Loucy (cell line): ENCODE data around the gene CRHR1.

Experiments used
- H2AFZ ChIP-seq: fragments of 200-600 bp; sonication (generic); 2 replicates; pipeline ENCODE4 v1.6.0; 2016; ENCODE audit warnings: antibody characterized with exemption, mild to moderate bottlenecking, low read length, moderate library complexity
- H3F3A ChIP-seq: fragments of 200-600 bp; 2 replicates; pipeline ENCODE4 v1.6.0; 2016; ENCODE audit warnings: antibody characterized with exemption, low read depth, mild to moderate bottlenecking
- H3K27me3 ChIP-seq: fragments of 200-600 bp; sonication (generic); 2 replicates; pipeline ENCODE4 v1.6.1; 2014; ENCODE audit warnings: low read length, mild to moderate bottlenecking; ENCODE audit not compliant: insufficient read depth, poor library complexity, severe bottlenecking
- H3K36me3 ChIP-seq: fragments of 200-600 bp; sonication (generic); 2 replicates; pipeline ENCODE4 v1.6.1; 2016; ENCODE audit warnings: low read length; ENCODE audit not compliant: insufficient read depth
- H3K4me1 ChIP-seq: fragments of 200-600 bp; sonication (generic); 2 replicates; pipeline ENCODE4 v1.5.1; 2014; ENCODE audit warnings: low read length, mild to moderate bottlenecking; ENCODE audit not compliant: insufficient read depth, poor library complexity, severe bottlenecking
- H3K4me2 ChIP-seq: fragments of 200-600 bp; sonication (generic); 2 replicates; pipeline ENCODE4 v1.6.0; 2014; ENCODE audit warnings: antibody characterized with exemption, low read length, low read depth, mild to moderate bottlenecking; ENCODE audit not compliant: poor library complexity, severe bottlenecking
- H3K4me3 ChIP-seq: fragments of 200-600 bp; sonication (generic); 2 replicates; pipeline ENCODE4 v1.5.1; 2014; ENCODE audit warnings: low read length, mild to moderate bottlenecking, mixed read lengths; ENCODE audit not compliant: poor library complexity, severe bottlenecking
- H3K79me2 ChIP-seq: fragments of 200-600 bp; sonication (generic); 2 replicates; pipeline ENCODE4 v1.6.1; 2014; ENCODE audit warnings: low read length; ENCODE audit not compliant: insufficient read depth
- H3K9ac ChIP-seq: fragments of 200-600 bp; sonication (generic); 2 replicates; pipeline ENCODE4 v1.6.0; 2014; ENCODE audit warnings: mild to moderate bottlenecking, low read depth, low read length, moderate library complexity; ENCODE audit not compliant: poor library complexity, severe bottlenecking
- H3K9me2 ChIP-seq: fragments of 200-600 bp; sonication (generic); replicated peaks from 2 replicates; pipeline ENCODE4 v1.6.1; 2016; ENCODE audit warnings: low read depth, low read length, mixed read lengths
- H3K9me3 ChIP-seq: fragments of 200-600 bp; sonication (generic); 2 replicates; pipeline ENCODE4 v1.6.1; 2014; ENCODE audit warnings: mild to moderate bottlenecking, antibody characterized with exemption, low read length, low read depth; ENCODE audit not compliant: insufficient read depth
- H4K20me1 ChIP-seq: fragments of 200-600 bp; sonication (generic); 2 replicates; pipeline ENCODE4 v1.6.0; 2014; ENCODE audit warnings: antibody characterized with exemption, low read length, mild to moderate bottlenecking; ENCODE audit not compliant: insufficient read depth, poor library complexity, severe bottlenecking
- CTCF ChIP-seq: fragments of 200-600 bp; sonication (generic); conservative IDR thresholded peaks from 2 replicates; pipeline ENCODE4 v1.5.1; 2014; ENCODE audit warnings: mild to moderate bottlenecking, antibody characterized with exemption, low read length
- EZH2phosphoT487 ChIP-seq: fragments of 200-600 bp; IDR thresholded peaks from 2 replicates; pipeline ENCODE4 v1.6.1; 2018; ENCODE audit warnings: antibody characterized with exemption, mild to moderate bottlenecking, moderate library complexity, borderline replicate concordance

The CRHR1 gene

DNA sequence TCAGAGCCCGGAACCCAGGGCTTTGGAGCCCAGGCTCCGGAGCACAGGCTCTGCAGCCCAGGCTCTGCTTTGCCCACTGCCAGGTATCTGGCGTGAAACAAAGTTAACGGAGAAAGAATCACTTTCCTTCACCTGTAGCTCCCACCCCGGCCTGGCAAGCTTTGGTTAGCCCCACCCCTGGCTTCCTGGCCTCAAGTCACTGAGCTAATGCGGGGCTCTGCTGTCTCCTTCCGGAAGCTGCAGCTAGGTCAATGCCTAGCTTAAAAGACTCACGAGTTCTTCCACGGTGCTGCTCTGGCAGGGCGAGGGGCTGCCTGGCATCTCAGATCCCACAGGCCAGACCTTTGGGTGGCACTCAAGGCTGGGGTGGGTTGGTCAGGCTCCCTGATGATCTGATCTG lies 39.5 kb downstream of the CRHR1 start:
- peak overlapping the region; percentile 93 for H2AFZ ChIP-seq
- H3K9ac ChIP-seq: peak overlapping the region; percentile 67
- H3K4me1 ChIP-seq: peaks cover 8% of the 10 kb centered on the region
- H3F3A ChIP-seq: no peaks in the 10 kb centered on the region
- H3K36me3 ChIP-seq: no peaks in the 10 kb centered on the region
- H3K4me2 ChIP-seq: peak overlapping the region; percentile 73
- H3K4me3 ChIP-seq: peak overlapping the region; percentile 49
- no peaks in the 10 kb centered on the region for H3K27me3 ChIP-seq
- no peaks in the 10 kb centered on the region for H3K9me3 ChIP-seq
- no peaks in the 10 kb centered on the region for H3K9me2 ChIP-seq
- H4K20me1 ChIP-seq: no peaks in the 10 kb centered on the region
- H3K79me2 ChIP-seq: no peaks in the 10 kb centered on the region
- TF ChIP-seq EZH2phosphoT487 (no peak), CTCF (0 out of 2 replicates have a peak, but pooled peaks have one; percentile 12)

DNA sequence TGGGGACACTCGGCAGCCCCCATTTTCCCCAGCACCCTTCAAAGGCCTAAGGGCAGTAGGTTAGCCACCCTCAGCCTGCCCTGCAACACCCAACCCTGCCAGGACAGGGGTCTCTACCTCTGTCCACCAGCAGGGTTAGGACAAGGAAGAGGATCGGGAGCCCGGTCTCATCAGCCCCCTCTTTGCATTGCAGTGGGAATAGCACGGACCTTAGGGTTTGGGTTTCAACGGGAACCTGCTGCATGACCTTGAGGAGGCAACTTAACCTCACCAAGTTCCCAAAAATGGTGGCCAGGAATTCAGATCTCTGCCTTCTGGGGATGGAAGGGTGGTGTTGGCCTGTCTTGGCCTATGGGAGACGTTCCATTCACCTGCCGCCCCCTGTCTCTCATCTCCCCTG lies 40.4 kb downstream of the CRHR1 start:
- no peak overlapping the region for H3K4me3 ChIP-seq
- H3K9me2 ChIP-seq: no peaks in the 10 kb centered on the region
- no peaks in the 10 kb centered on the region for H3K79me2 ChIP-seq
- TF ChIP-seq EZH2phosphoT487 (no peak), CTCF (no peak)
- H3K4me1 ChIP-seq: peaks cover 8% of the 10 kb centered on the region
- H3K4me2 ChIP-seq: no peak overlapping the region
- no peaks in the 10 kb centered on the region for H4K20me1 ChIP-seq
- H3K27me3 ChIP-seq: no peaks in the 10 kb centered on the region
- no peak overlapping the region for H2AFZ ChIP-seq
- H3K9ac ChIP-seq: no peak overlapping the region
- H3K9me3 ChIP-seq: no peaks in the 10 kb centered on the region
- no peaks in the 10 kb centered on the region for H3K36me3 ChIP-seq
- no peaks in the 10 kb centered on the region for H3F3A ChIP-seq

DNA sequence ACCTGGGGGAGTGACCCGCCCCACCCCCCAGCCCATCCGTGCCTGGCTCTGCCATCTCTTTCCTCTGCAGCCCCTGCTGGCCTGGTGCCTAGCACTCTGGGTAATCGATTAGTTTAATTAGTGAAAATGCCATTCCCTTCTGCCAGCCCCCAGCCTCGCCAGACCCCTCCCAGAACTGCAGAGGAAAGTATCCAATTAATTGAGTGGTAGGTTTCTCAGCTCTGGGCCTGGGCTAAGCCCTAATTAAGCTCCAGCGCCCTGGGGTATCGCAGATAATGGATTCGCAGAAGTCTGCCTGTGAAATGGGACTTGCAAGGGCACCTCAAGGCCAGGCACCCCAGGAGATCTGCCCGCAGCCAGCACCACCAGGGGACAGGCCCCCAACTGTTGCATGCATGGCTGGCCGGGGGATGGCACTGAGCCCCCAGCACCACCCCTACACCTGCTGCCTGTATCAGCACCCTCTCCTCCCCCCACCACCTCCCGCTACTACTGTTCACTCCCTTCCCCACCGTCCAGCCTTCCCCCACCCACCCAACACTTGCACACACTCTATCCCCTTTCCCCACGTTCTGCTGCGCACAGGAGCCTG lies 40.9 kb downstream of the CRHR1 start:
- no peaks in the 10 kb centered on the region for H3F3A ChIP-seq
- no peaks in the 10 kb centered on the region for H3K27me3 ChIP-seq
- H3K9me3 ChIP-seq: no peaks in the 10 kb centered on the region
- TF ChIP-seq CTCF (no peak), EZH2phosphoT487 (no peak)
- peaks cover 8% of the 10 kb centered on the region for H3K4me1 ChIP-seq
- H3K36me3 ChIP-seq: no peaks in the 10 kb centered on the region
- H3K4me2 ChIP-seq: no peak overlapping the region
- H3K9me2 ChIP-seq: no peaks in the 10 kb centered on the region
- no peaks in the 10 kb centered on the region for H3K79me2 ChIP-seq
- H2AFZ ChIP-seq: no peak overlapping the region
- H3K9ac ChIP-seq: no peak overlapping the region
- H4K20me1 ChIP-seq: no peaks in the 10 kb centered on the region
- H3K4me3 ChIP-seq: no peak overlapping the region
